ENCODE results near the gene DOCK4.

Gene DOCK4

DNA sequence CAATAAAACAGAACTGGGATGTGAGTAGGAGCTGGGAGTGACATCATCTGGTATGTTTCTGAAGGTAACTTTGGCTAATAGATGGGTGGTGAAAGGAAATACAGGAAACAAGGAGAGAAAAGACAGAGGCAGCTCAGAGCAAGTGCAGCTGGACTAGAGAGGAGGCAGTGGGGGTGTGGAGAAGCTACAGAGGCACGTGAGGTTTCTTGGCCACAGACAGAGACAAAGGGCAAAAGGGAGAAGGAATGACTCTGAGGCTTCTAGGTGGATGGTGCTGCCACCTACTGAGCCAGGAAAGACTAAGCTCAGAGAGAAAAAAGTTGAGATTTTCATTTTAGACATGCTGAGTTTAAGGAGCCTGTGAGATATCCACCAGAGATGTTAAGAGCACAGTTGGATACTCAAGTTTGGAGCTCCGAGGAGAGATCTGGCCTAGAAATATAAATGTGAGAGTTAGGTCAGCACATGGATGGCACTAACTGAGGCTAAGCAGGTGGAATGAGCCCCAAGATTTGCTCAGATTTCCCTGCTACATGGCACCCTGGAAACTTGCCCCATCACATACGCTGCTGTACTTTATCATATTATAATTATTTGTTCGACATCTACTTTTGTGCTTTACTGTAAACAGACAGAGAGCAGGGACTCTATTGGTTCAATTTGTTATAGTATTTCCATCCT lies 350.9 kb downstream of the DOCK4 start:
- TF ChIP-seq, protein P1, sequence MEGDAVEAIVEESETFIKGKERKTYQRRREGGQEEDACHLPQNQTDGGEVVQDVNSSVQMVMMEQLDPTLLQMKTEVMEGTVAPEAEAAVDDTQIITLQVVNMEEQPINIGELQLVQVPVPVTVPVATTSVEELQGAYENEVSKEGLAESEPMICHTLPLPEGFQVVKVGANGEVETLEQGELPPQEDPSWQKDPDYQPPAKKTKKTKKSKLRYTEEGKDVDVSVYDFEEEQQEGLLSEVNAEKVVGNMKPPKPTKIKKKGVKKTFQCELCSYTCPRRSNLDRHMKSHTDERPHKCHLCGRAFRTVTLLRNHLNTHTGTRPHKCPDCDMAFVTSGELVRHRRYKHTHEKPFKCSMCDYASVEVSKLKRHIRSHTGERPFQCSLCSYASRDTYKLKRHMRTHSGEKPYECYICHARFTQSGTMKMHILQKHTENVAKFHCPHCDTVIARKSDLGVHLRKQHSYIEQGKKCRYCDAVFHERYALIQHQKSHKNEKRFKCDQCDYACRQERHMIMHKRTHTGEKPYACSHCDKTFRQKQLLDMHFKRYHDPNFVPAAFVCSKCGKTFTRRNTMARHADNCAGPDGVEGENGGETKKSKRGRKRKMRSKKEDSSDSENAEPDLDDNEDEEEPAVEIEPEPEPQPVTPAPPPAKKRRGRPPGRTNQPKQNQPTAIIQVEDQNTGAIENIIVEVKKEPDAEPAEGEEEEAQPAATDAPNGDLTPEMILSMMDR (IDR thresholded peaks at IDR 0.05; ENCODE audit: unreplicated experiment in 3 of 3): peak in 1 of 3 experiments; percentile 46
- Mint-ChIP-seq H3K4me1 (no peaks in the 10 kb centered on the region), H3K36me3 (ENCODE audit: low read depth) (peaks cover 41% of the 10 kb centered on the region), H3K4me3 (no peak overlapping the region), H3K9me3 (peaks cover 1% of the 10 kb centered on the region), H3K27ac (peak overlapping the region in 1 of 3 experiments; percentile 5), H3K27me3 (ENCODE audit: low read depth) (no peaks in the 10 kb centered on the region)

DNA sequence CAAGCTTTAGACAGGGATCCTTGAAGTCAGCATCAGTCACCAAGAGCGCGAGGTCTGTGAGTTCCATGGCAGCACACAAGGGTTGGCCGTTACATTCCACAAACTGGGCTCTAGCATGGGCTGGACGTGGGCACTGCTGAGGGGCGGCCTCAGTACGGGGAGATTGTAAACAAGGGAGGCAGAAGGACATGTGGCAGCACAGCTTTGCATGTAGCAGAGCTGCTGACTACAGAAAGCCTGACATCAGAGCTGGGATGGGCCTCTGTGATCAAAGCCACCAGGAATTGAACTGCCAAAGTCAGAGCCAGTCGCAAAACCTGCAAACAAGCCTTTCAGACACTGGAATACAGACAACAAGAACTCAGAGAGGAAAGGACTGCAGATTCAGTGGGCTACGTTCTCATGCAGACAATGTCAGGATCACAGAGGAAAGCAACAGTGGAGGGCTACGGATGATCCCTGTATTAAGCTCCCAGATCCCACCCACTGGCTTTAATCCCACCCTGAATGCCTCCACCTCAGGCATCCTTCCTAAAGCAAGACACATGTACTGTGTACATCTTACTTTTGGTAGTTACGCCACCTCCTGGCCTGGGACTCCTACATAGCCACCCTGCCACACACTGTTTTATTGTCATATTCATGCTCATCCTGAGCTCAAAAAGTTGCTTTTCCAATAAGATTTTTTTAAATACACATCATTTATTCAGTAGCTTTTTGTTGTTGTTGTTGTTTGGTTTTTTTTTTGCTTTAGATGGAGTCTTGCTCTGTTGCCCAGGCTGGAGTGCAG lies 352.8 kb downstream of the DOCK4 start:
- no peaks in the 10 kb centered on the region for H3K4me1 Mint-ChIP-seq
- no peaks in the 10 kb centered on the region for H3K27me3 Mint-ChIP-seq (ENCODE audit: low read depth)
- H3K9me3 Mint-ChIP-seq: peaks cover 3% of the 10 kb centered on the region
- no peak overlapping the region for H3K27ac Mint-ChIP-seq
- H3K4me3 Mint-ChIP-seq: no peak overlapping the region
- peaks cover 47% of the 10 kb centered on the region for H3K36me3 Mint-ChIP-seq (ENCODE audit: low read depth)
- TF ChIP-seq, protein P1 (IDR thresholded peaks at IDR 0.05; ENCODE audit: unreplicated experiment in 3 of 3): no peak

DNA sequence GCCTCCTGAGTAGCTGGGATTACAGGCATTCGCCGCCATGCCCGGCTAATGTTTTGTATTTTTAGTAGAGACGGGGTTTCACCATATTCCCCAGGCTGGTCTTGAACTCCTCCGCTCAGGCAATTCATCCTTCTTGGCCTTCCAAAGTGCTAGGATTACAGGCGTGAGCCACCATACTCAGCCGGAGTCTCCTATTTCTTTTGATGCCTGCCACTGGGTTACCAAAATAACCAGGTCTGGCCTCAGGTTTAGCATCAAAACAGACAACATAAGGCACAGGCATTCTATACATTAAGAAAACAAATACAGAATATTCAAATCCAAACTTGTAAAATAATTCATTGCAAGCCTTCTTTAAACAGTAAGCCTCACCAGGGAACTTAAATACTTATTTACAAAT lies 354.1 kb downstream of the DOCK4 start:
- Mint-ChIP-seq H3K9me3 (peaks cover 3% of the 10 kb centered on the region), H3K36me3 (ENCODE audit: low read depth) (peaks cover 51% of the 10 kb centered on the region), H3K27ac (no peak overlapping the region)

DNA sequence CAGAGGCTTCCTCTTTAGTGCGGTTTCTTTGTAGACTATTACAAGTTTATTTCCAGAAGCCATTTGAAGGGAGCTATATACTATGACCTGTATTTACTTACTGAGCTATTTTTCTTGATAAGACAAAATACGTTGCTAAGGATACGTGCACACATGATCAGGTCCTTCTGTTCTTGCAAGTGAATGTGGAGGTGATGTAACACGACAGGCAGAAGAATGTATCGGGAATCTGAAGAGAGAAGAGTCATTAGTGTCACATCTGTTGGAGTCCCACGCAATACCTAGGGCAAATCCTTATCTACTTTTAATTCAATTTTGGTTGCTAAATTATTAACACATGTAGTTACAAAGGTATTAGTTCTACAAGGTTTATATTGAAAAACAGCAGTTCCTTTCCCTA lies 359.3 kb downstream of the DOCK4 start:
- Mint-ChIP-seq H3K4me3 (no peak overlapping the region), H3K27ac (no peak overlapping the region), H3K9me3 (peaks cover 5% of the 10 kb centered on the region), H3K36me3 (ENCODE audit: low read depth) (peaks cover 83% of the 10 kb centered on the region), H3K4me1 (no peaks in the 10 kb centered on the region), H3K27me3 (ENCODE audit: low read depth) (no peaks in the 10 kb centered on the region)
- TF ChIP-seq, protein P1 (IDR thresholded peaks at IDR 0.05; ENCODE audit: unreplicated experiment in 3 of 3): no peak

More for the DNA sequence above, 354.1 kb downstream of the DOCK4 start:
- no peaks in the 10 kb centered on the region for H3K4me1 Mint-ChIP-seq
- H3K27me3 Mint-ChIP-seq (ENCODE audit: low read depth): no peaks in the 10 kb centered on the region
- TF ChIP-seq, protein P1 (IDR thresholded peaks at IDR 0.05; ENCODE audit: unreplicated experiment in 3 of 3): no peak
- H3K4me3 Mint-ChIP-seq: no peak overlapping the region

DNA sequence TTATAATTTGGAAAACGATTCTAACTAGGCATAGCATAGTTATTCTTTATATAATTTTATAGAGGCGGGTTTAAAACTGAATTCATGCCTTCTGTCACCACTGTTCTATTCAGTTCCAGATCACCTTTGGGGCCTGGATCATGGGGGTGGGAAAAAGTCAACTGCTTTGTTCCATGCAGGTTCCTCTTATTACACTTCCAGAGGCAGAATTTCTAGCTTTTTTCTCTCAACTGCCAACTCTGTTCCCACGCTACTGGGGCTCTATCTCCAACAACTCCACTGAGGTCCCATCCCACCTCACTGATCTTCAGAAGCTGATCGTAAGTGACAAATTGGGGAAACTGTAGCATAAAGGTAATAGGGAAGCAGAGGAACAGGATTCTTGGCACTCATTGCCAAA lies 360.3 kb downstream of the DOCK4 start:
- H3K27me3 Mint-ChIP-seq (ENCODE audit: low read depth): no peaks in the 10 kb centered on the region
- TF ChIP-seq, protein P1 (IDR thresholded peaks at IDR 0.05; ENCODE audit: unreplicated experiment in 3 of 3): no peak
- H3K36me3 Mint-ChIP-seq (ENCODE audit: low read depth): peaks cover 83% of the 10 kb centered on the region
- no peak overlapping the region for H3K4me3 Mint-ChIP-seq
- H3K4me1 Mint-ChIP-seq: no peaks in the 10 kb centered on the region
- no peak overlapping the region for H3K27ac Mint-ChIP-seq
- peaks cover 5% of the 10 kb centered on the region for H3K9me3 Mint-ChIP-seq
